Ascending aorta (tissue), 2 donors: Measurements from ENCODE around the gene ALOX15B. TPM values are rescaled to one million over a fixed set of nuclear protein-coding genes. Genes with fewer than 3 reads are reported as not detected.

ENCODE experiments used
- DNase-seq, 2 donors: peaks; one replicate each; pipeline ENCODE4 v3.0.0-alpha.2; 2019; ENCODE audit warnings: low spot score in 2 of 2
- H3K27ac ChIP-seq, 2 donors: fragments of 200-600 bp; sonication (generic); one replicate each; pipeline ENCODE4 v1.5.1; 2016 to 2017; ENCODE audit warnings: mild to moderate bottlenecking in 1 of 2
- H3K27me3 ChIP-seq: fragments of 200-600 bp; sonication (generic); one replicate; pipeline ENCODE4 v1.5.1; 2017
- H3K36me3 ChIP-seq, 2 donors: fragments of 200-600 bp; sonication (generic); one replicate each; pipeline ENCODE4 v1.5.1; 2016
- H3K4me1 ChIP-seq, 2 donors: fragments of 200-600 bp; sonication (generic); one replicate each; pipeline ENCODE4 v1.5.1; 2016 to 2017; ENCODE audit warnings: mild to moderate bottlenecking in 1 of 2
- H3K4me3 ChIP-seq, 2 donors: fragments of 200-600 bp; sonication (generic); one replicate each; pipeline ENCODE4 v1.5.1; 2016 to 2017; ENCODE audit warnings: mild to moderate bottlenecking in 1 of 2
- H3K9me3 ChIP-seq, 2 donors: fragments of 200-600 bp; sonication (generic); one replicate each; pipeline ENCODE4 v1.5.1; 2016
- CTCF ChIP-seq, 3 experiments: fragments of 200-600 bp in 2 of 3; fragments of 450-650 bp in 1 of 3; sonication (generic) in 2 of 3; IDR thresholded peaks; one replicate each; pipeline ENCODE4 v1.5.1; 2016 to 2019; ENCODE audit warnings: antibody characterized with exemption in 3 of 3, mild to moderate bottlenecking in 1 of 3, moderate library complexity in 1 of 3
- intact Hi-C: fragments of 100-400 bp; cut with DNase I; formaldehyde crosslinking; loops from one replicate; pipeline ENCODE4 v1.15.1; 2023
- total RNA-seq: library from RNA; depleted of rRNA; stranded (reverse); fragments of >200 nt; gene quantifications from one replicate; pipeline ENCODE4 v1.1.0, GENCODE V29; 2016

ALOX15B gene
- total RNA-seq, 1 donor from 2014 or later = 2.3 TPM

DNA sequence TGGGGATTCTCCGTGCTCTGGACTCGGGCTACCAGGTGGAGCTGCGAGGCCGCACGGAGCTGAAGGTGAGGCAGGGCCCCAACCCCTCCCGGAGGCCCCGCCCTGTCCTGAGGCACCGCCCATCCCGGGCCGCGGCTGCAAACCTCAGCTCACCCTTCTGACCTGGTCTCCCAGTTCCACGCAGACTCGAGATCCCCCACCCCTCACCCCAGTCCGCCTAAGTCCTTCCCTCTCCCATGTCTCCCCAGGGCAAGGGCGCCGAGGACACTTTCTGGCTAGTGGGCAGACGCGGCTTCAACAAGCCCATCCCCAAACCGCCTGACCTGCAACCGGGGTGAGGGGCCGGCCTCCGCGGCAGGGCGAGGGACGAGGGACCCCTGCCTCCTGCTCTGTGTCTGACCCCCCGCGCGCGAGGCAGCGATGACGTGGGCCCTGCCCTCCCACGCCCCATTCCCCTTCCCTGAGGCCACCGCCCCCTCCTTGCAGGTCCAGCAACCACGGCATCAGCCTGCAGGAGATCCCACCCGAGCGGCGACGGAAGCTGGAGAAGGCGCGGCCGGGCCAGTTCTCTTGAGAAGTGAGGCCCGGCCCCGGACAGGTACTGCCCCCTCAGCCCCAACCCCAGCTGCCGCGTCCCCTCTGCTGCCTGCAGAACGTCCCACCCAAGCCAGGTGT is 22.8 kb upstream of the ALOX15B start:
- no peak for TF ChIP-seq CTCF (IDR thresholded peaks at IDR 0.05)
- Histone ChIP-seq H3K27ac (no peak overlapping the region), H3K9me3 (no peaks in the 10 kb centered on the region), H3K27me3 (peaks cover 11% of the 10 kb centered on the region), H3K4me3 (peak overlapping the region; percentile 34 to 57), H3K4me1 (peaks cover 5 to 7% of the 10 kb centered on the region in 2 donors), H3K36me3 (no peaks in the 10 kb centered on the region)
- intact Hi-C loops = no loop called here
- DNase-seq = peak in 1 of 2 donors; percentile 60

GRCh38 chr17:8016632-8017424 is 22.0 kb upstream of the ALOX15B start:
- TF ChIP-seq CTCF (IDR thresholded peaks at IDR 0.05) = peak; percentile 26 to 39 (median 28)
- peaks cover 11% of the 10 kb centered on the region for H3K27me3 ChIP-seq
- intact Hi-C loops = no loop called here
- H3K27ac ChIP-seq = no peak overlapping the region
- H3K36me3 ChIP-seq = no peaks in the 10 kb centered on the region
- peak in 1 of 2 donors; percentile 70 for DNase-seq
- H3K4me1 ChIP-seq = peaks cover 5 to 7% of the 10 kb centered on the region in 2 donors
- H3K4me3 ChIP-seq = peak overlapping the region; percentile 34 to 57
- H3K9me3 ChIP-seq = no peaks in the 10 kb centered on the region

DNA sequence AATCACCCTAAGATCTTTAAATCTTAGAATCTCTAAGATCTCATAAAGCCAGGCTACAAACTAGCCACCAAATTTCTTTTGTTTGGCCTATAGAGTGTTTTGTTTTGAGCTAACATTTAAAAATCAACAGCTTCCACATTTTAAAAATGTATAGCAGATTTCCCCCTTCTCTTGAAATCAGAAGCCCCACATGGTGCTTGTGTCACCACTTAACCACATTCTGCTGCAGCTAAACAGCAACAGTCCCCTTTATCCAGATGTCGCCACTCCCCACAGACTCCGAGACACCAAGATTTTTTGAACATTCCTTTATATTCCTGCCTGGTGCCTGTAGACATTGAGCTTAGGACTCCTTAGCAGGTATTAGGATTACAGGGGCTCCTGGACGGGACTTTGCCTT is 20.4 kb upstream of the ALOX15B start:
- no peaks in the 10 kb centered on the region for H3K9me3 ChIP-seq
- H3K27me3 ChIP-seq = peaks cover 11% of the 10 kb centered on the region
- H3K4me1 ChIP-seq = peaks cover 5 to 7% of the 10 kb centered on the region in 2 donors
- intact Hi-C loops = no loop called here
- no peak overlapping the region for H3K27ac ChIP-seq
- H3K4me3 ChIP-seq = no peak overlapping the region
- no peaks in the 10 kb centered on the region for H3K36me3 ChIP-seq
- no peak for TF ChIP-seq CTCF (IDR thresholded peaks at IDR 0.05)
- DNase-seq = peak in 1 of 2 donors; percentile 38

GRCh38 chr17:8019166-8019565 is 19.7 kb upstream of the ALOX15B start:
- Histone ChIP-seq H3K4me3 (no peak overlapping the region), H3K27ac (no peak overlapping the region), H3K36me3 (no peaks in the 10 kb centered on the region), H3K27me3 (peaks cover 11% of the 10 kb centered on the region), H3K4me1 (peaks cover 5 to 7% of the 10 kb centered on the region in 2 donors), H3K9me3 (no peaks in the 10 kb centered on the region)
- DNase-seq = peak in 1 of 2 donors; percentile 49
- no peak for TF ChIP-seq CTCF (IDR thresholded peaks at IDR 0.05)
- intact Hi-C loops = no loop called here

- TF ChIP-seq CTCF (IDR thresholded peaks at IDR 0.05) = no peak
- no peak overlapping the region for H3K4me3 ChIP-seq
- H3K36me3 ChIP-seq = no peaks in the 10 kb centered on the region
- H3K9me3 ChIP-seq = no peaks in the 10 kb centered on the region
- peaks cover 11% of the 10 kb centered on the region for H3K27me3 ChIP-seq
- DNase-seq = peak in 1 of 2 donors; percentile 59
- intact Hi-C loops = no loop called here
- peaks cover 5 to 7% of the 10 kb centered on the region in 2 donors for H3K4me1 ChIP-seq
- H3K27ac ChIP-seq = no peak overlapping the region
These were observed 18.9 kb upstream of the ALOX15B start for GRCh38 chr17:8019665-8020650.
